Transverse colon (tissue), 3 donors: ENCODE results near the gene CNBD2.
"Not testable (repeated sequence)": the region's sequence is repeated elsewhere in the genome, so short reads cannot be mapped to it uniquely, and the experiment has no call there.

Experiments used
- EP300 ChIP-seq: sonication (generic); formaldehyde crosslinking; IDR thresholded peaks from one replicate; pipeline ENCODE4 v1.6.1; 2017; ENCODE audit warnings: antibody characterized with exemption, low read depth
- POLR2A ChIP-seq: fragments of 450-650 bp; IDR thresholded peaks from one replicate; pipeline ENCODE4 v1.6.1; 2016; ENCODE audit warnings: antibody characterized with exemption, mild to moderate bottlenecking, moderate library complexity
- TF ChIP-seq, protein P1 (sequence below), 5 experiments: fragments of 200-600 bp in 3 of 5; fragments of 450-650 bp in 2 of 5; sonication (generic) in 3 of 5; IDR thresholded peaks; 1 replicate in 2 of 5; 2 replicates in 3 of 5; pipeline ENCODE4 v1.5.1; 2016 to 2017; ENCODE audit warnings: antibody characterized with exemption in 5 of 5, inconsistent platforms in 3 of 5, mild to moderate bottlenecking in 2 of 5, moderate library complexity in 1 of 5

DNA sequence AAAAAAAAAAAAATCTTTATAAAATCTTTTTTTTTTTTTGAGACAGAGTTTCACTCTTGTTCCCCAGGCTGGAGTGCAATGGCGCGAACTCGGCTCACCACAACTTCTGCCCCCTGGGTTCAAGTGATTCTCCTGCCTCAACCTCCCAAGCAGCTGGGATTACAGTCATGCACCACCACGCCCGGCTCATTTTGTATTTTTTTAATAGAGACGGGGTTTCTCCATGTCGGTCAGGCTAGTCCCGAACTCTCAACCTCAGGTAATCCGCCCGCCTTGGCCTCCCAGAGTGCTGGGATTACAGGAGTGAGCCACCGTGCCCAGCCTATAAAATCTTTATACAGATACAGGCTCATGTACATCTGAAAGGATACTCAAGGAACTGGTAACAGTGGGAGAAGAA, 100.1 kb downstream of the CNBD2 start:
- not testable (repeated sequence) for TF ChIP-seq POLR2A, EP300
- TF ChIP-seq, protein P1, sequence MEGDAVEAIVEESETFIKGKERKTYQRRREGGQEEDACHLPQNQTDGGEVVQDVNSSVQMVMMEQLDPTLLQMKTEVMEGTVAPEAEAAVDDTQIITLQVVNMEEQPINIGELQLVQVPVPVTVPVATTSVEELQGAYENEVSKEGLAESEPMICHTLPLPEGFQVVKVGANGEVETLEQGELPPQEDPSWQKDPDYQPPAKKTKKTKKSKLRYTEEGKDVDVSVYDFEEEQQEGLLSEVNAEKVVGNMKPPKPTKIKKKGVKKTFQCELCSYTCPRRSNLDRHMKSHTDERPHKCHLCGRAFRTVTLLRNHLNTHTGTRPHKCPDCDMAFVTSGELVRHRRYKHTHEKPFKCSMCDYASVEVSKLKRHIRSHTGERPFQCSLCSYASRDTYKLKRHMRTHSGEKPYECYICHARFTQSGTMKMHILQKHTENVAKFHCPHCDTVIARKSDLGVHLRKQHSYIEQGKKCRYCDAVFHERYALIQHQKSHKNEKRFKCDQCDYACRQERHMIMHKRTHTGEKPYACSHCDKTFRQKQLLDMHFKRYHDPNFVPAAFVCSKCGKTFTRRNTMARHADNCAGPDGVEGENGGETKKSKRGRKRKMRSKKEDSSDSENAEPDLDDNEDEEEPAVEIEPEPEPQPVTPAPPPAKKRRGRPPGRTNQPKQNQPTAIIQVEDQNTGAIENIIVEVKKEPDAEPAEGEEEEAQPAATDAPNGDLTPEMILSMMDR (IDR thresholded peaks at IDR 0.05) = not testable (repeated sequence)
